Cardiac muscle cell (in vitro differentiated cells and primary cell): ENCODE data around the gene SUSD3. TPM values are rescaled to one million over a fixed set of nuclear protein-coding genes. Genes with fewer than 3 reads are reported as not detected.

ENCODE experiments used
- DNase-seq, 2 donors: peaks; one replicate each; pipeline versions ENCODE4 v3.0.0 to v3.0.0-alpha.2; 2010 to 2017; ENCODE audit warnings: low read depth in 1 of 2, low spot score in 1 of 2
- H3K27ac ChIP-seq: fragments of 200-600 bp; sonication (generic); 2 replicates; pipeline ENCODE4 v1.5.1; 2016
- H3K27me3 ChIP-seq: fragments of 200-600 bp; sonication (generic); 2 replicates; pipeline ENCODE4 v1.6.0; 2016; ENCODE audit warnings: control low read depth
- H3K36me3 ChIP-seq: fragments of 200-600 bp; sonication (generic); 2 replicates; pipeline ENCODE4 v1.5.1; 2016; ENCODE audit warnings: control low read depth
- H3K4me1 ChIP-seq: fragments of 200-600 bp; sonication (generic); 2 replicates; pipeline ENCODE4 v1.8.1; 2017; ENCODE audit warnings: low read depth, mild to moderate bottlenecking, mixed run types
- H3K4me3 ChIP-seq: fragments of 200-600 bp; sonication (generic); 2 replicates; pipeline ENCODE4 v1.5.1; 2016; ENCODE audit warnings: mild to moderate bottlenecking
- H3K9me3 ChIP-seq: fragments of 200-600 bp; sonication (generic); 2 replicates; pipeline ENCODE4 v1.5.1; 2017; ENCODE audit warnings: low read depth, mild to moderate bottlenecking, control low read depth
- polyA plus RNA-seq: library from polyadenylated mRNA; unstranded; fragments of >200 nt; fragmentation: Nextera tagmentation; extraction: Ambion mirVana; gene quantifications from 2 replicates; pipeline ENCODE4 v1.2.1, GENCODE V29; 2016
- total RNA-seq: library from RNA; depleted of rRNA; stranded (reverse); fragments of >200 nt; gene quantifications from 2 replicates; pipeline ENCODE4 v1.2.3, GENCODE V29; 2016
- TF ChIP-seq, protein P1 (sequence below): IDR thresholded peaks from 2 replicates; pipeline ENCODE4 v1.5.1; 2012; ENCODE audit warnings: low read depth, mild to moderate bottlenecking, low read length

SUSD3 gene
- total and polyA plus RNA-seq, 2 experiments from 2014 or later, result not detected

DNA sequence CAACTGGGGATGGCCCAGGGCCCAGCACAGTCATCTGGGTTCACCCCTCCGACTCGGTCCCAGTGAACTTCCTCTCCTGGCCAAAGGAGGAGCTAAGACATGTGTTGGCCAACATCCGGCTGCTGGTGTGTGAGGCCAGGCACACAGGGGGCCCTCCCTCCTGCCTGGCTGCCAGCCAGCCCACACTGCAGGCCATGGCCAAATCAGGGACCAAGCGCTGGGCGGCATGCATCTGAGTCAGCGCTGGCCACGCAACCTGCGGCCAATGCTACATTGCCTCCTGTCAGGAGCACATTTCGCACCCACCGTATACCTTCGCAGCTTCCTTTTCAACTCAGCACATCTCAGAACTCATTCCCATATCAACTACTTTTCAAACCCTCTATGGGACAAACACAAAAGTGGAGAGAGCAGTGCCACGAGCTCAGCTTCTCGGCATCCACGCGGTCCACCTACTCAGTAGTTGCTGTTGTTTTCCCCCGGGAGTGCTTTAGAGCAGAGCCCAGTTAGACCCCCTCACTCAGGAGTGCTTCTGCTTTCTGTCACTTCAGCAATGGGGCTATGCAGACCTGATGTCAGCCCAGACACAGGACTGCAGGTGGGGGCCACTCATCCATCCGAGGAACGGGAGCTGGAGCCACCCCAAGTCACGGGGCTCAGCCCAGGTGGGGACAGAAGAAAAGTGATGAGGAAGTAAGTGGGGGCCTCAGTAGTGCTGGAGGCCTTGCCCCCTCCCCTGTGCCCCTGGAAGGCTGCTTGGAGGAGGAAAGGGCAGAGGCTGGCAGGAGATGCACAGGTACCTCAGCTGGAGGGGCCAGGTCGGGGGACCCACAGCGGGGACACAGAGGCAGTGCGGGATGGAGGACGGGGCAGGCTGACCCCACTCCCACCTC is 61.7 kb downstream of the SUSD3 start:
- DNase-seq, result peak in 1 of 2 donors; percentile 98
- H3K4me1 ChIP-seq, result peaks cover 3% of the 10 kb centered on the region
- no peak overlapping the region for H3K4me3 ChIP-seq
- H3K27me3 ChIP-seq, result no peaks in the 10 kb centered on the region
- H3K27ac ChIP-seq, result no peak overlapping the region
- TF ChIP-seq, protein P1, sequence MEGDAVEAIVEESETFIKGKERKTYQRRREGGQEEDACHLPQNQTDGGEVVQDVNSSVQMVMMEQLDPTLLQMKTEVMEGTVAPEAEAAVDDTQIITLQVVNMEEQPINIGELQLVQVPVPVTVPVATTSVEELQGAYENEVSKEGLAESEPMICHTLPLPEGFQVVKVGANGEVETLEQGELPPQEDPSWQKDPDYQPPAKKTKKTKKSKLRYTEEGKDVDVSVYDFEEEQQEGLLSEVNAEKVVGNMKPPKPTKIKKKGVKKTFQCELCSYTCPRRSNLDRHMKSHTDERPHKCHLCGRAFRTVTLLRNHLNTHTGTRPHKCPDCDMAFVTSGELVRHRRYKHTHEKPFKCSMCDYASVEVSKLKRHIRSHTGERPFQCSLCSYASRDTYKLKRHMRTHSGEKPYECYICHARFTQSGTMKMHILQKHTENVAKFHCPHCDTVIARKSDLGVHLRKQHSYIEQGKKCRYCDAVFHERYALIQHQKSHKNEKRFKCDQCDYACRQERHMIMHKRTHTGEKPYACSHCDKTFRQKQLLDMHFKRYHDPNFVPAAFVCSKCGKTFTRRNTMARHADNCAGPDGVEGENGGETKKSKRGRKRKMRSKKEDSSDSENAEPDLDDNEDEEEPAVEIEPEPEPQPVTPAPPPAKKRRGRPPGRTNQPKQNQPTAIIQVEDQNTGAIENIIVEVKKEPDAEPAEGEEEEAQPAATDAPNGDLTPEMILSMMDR, result peak; percentile 53
- no peaks in the 10 kb centered on the region for H3K36me3 ChIP-seq
- H3K9me3 ChIP-seq, result no peaks in the 10 kb centered on the region

DNA sequence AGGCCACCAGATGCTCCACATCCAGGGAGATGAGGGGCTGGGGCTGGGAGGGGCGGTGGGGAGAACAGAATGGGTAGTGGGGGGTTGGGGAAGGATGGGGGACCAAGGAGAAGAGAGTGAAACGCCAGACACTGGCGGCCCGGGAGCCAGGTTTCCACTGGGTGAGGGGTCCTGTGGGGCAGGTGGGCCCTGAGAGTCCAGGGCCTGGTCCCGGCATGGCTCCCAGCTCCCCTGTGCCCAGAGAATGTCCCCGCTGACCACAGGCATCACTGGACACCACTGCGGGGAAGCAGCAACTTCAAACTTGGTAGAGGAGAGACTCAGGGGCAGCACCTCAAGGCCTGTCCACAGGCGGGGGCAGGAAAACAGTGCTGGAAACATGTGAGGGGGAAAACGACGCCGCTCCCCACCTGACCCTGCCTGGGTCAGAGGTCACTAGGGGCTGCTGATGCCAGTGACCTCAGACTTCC is 62.4 kb downstream of the SUSD3 start:
- H3K27me3 ChIP-seq, result no peaks in the 10 kb centered on the region
- no peak overlapping the region for H3K4me3 ChIP-seq
- DNase-seq, result no peak
- H3K27ac ChIP-seq, result no peak overlapping the region
- TF ChIP-seq, protein P1, result no peak
- no peaks in the 10 kb centered on the region for H3K36me3 ChIP-seq
- H3K4me1 ChIP-seq, result peaks cover 3% of the 10 kb centered on the region
- no peaks in the 10 kb centered on the region for H3K9me3 ChIP-seq

DNA sequence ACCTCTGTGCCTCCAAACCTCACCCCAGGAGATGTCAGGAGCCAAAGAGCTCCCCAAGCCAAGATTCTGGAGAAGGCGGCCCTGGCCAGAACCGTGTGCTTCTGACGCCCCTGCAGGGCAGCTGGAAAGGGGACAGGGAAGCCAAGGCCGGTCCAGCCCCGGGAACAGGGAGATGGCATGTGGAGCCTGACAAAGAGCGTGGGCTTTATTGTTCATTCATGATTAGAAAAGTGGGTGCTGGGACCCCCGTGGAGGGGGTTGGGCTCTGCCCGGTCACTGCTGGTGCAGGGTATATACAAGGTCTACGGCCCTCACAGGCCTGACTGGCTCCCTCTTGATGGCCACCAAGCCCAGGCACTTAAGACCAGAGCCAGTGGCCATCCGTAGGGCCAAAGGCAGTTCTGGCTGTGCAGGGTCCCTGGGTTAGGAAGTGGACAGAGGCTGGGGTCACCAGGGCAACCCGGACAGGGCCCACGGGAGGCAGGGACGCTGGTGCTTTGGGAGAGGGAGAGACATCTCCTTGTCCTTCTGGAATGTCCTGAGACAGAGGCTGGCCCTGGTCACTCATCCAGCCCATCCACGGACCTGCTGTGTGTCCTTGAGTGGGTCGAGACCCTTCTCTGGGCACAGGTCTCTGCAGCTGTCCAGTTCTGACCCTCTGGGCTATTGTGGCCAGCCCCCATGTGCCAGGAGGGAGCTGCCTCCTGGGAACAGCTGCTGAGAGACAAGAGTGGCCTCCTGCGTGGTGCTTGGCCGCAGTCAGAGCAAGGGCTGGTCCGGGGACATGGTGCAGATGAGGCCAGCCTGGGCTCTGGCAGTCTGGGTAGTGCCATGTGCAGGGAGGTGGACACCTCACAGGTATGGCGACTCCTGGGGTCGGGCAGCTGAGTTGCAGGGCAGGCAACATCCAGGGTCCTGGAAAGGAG is 63.1 kb downstream of the SUSD3 start:
- Histone ChIP-seq H3K27ac (no peak overlapping the region), H3K4me1 (peaks cover 2% of the 10 kb centered on the region), H3K4me3 (no peak overlapping the region), H3K9me3 (no peaks in the 10 kb centered on the region), H3K36me3 (no peaks in the 10 kb centered on the region), H3K27me3 (no peaks in the 10 kb centered on the region)
- TF ChIP-seq, protein P1, result no peak
- no peak for DNase-seq

DNA sequence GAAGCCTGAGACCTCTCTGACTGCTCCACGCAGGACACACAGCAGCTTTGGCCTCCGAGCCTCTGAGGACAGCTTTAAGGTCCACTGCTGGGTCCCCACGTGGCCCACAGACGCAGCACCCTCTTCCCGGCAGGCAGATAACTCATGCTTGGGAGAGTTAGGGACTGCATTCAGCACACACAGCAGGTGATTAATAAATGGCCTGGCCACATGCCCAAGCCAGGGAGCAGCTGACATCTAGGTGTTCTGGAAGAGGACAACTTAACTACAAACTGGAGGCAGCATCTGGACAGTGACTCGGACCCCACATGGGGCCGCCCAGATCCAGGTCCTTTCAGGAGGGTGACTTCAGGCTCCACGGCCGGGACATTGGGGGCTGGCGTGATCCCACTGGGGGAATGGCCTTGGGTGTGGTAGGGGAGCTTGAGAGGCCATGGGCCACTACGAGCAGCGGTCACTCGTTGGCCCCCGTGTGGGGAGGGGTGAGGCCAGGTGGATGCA is 64.3 kb downstream of the SUSD3 start:
- Histone ChIP-seq H3K27ac (no peak overlapping the region), H3K36me3 (no peaks in the 10 kb centered on the region), H3K4me1 (peaks cover 12% of the 10 kb centered on the region), H3K4me3 (no peak overlapping the region), H3K27me3 (no peaks in the 10 kb centered on the region), H3K9me3 (no peaks in the 10 kb centered on the region)
- no peak for DNase-seq
- TF ChIP-seq, protein P1, result no peak

DNA sequence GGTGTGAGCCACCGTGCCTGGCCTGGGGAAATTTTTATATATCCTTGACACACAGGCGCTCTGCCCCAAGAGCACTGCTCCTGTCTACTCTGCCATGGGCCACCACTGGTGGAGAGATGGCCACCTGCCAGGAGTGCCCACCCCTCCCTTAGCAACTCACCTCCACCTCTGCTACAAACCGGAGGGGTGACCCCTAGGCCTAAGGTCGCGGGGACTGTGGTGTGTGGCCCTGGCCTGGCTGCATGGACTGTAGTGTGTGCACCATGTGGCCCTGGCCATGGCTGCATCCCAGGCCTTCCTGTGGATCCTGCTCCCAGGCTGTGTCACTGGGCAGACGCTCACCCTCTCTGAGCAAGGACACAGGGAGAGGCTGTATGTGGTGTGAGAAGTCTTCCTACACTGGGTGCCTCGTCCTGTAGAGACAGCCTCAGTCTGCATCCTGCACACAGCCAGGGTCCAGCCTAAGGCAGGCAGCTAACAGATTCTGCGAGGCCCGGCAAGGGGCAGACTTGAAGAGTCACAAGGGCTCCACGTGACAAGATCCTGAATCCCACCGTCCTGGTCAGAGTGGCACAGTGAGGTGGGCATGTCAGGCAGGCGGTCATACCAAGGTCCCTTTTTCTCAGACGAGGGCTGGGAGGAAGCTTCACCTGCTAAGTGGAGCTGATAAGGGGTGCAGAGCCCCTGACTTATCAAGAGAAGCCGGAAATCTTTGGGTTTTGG is 65.2 kb downstream of the SUSD3 start:
- no peak for DNase-seq
- H3K9me3 ChIP-seq, result no peaks in the 10 kb centered on the region
- H3K4me3 ChIP-seq, result no peak overlapping the region
- peaks cover 12% of the 10 kb centered on the region for H3K4me1 ChIP-seq
- no peaks in the 10 kb centered on the region for H3K27me3 ChIP-seq
- no peaks in the 10 kb centered on the region for H3K36me3 ChIP-seq
- no peak overlapping the region for H3K27ac ChIP-seq
- TF ChIP-seq, protein P1, result no peak
